Measurements from ENCODE around the gene PRAMEF1. TPM values are rescaled to one million over a fixed set of nuclear protein-coding genes. Genes with fewer than 3 reads are reported as not detected.

PRAMEF1 gene
- total RNA-seq, 1 donor from 2014 or later, result not detected

GRCh38 chr1:12761781-12762180 is 29.4 kb upstream of the PRAMEF1 start:
- Mint-ChIP-seq H3K27ac (ENCODE audit: unreplicated experiment) (no peak overlapping the region), H3K27me3 (ENCODE audit: unreplicated experiment) (peaks cover 2% of the 10 kb centered on the region), H3K4me3 (ENCODE audit: unreplicated experiment) (no peak overlapping the region), H3K9me3 (ENCODE audit: unreplicated experiment) (no peaks in the 10 kb centered on the region), H3K4me1 (ENCODE audit: unreplicated experiment) (no peaks in the 10 kb centered on the region), H3K36me3 (ENCODE audit: low read depth, unreplicated experiment) (no peaks in the 10 kb centered on the region)
- TF ChIP-seq CTCF (IDR thresholded peaks at IDR 0.05; ENCODE audit: unreplicated experiment), result no peak
- no peak for DNase-seq (ENCODE audit: low spot score)

- no peaks in the 10 kb centered on the region for H3K36me3 Mint-ChIP-seq (ENCODE audit: low read depth, unreplicated experiment)
- H3K9me3 Mint-ChIP-seq (ENCODE audit: unreplicated experiment), result no peaks in the 10 kb centered on the region
- H3K27ac Mint-ChIP-seq (ENCODE audit: unreplicated experiment), result no peak overlapping the region
- H3K4me3 Mint-ChIP-seq (ENCODE audit: unreplicated experiment), result no peak overlapping the region
- H3K27me3 Mint-ChIP-seq (ENCODE audit: unreplicated experiment), result peaks cover 2% of the 10 kb centered on the region
- no peak for DNase-seq (ENCODE audit: low spot score)
- no peak for TF ChIP-seq CTCF (IDR thresholded peaks at IDR 0.05; ENCODE audit: unreplicated experiment)
- no peaks in the 10 kb centered on the region for H3K4me1 Mint-ChIP-seq (ENCODE audit: unreplicated experiment)
These were observed 28.4 kb upstream of the PRAMEF1 start for GRCh38 chr1:12762766-12763165.

GRCh38 chr1:12763479-12763878 is 27.7 kb upstream of the PRAMEF1 start:
- H3K4me1 Mint-ChIP-seq (ENCODE audit: unreplicated experiment), result no peaks in the 10 kb centered on the region
- no peaks in the 10 kb centered on the region for H3K36me3 Mint-ChIP-seq (ENCODE audit: low read depth, unreplicated experiment)
- TF ChIP-seq CTCF (IDR thresholded peaks at IDR 0.05; ENCODE audit: unreplicated experiment), result no peak
- no peak overlapping the region for H3K27ac Mint-ChIP-seq (ENCODE audit: unreplicated experiment)
- H3K9me3 Mint-ChIP-seq (ENCODE audit: unreplicated experiment), result no peaks in the 10 kb centered on the region
- DNase-seq (ENCODE audit: low spot score), result no peak
- H3K4me3 Mint-ChIP-seq (ENCODE audit: unreplicated experiment), result no peak overlapping the region
- H3K27me3 Mint-ChIP-seq (ENCODE audit: unreplicated experiment), result no peaks in the 10 kb centered on the region

- Mint-ChIP-seq H3K4me3 (ENCODE audit: unreplicated experiment) (no peak overlapping the region), H3K27me3 (ENCODE audit: unreplicated experiment) (no peaks in the 10 kb centered on the region), H3K4me1 (ENCODE audit: unreplicated experiment) (no peaks in the 10 kb centered on the region), H3K27ac (ENCODE audit: unreplicated experiment) (no peak overlapping the region), H3K36me3 (ENCODE audit: low read depth, unreplicated experiment) (no peaks in the 10 kb centered on the region), H3K9me3 (ENCODE audit: unreplicated experiment) (no peaks in the 10 kb centered on the region)
- DNase-seq (ENCODE audit: low spot score), result no peak
- no peak for TF ChIP-seq CTCF (IDR thresholded peaks at IDR 0.05; ENCODE audit: unreplicated experiment)
These were observed 27.2 kb upstream of the PRAMEF1 start for GRCh38 chr1:12764016-12764415.

- Mint-ChIP-seq H3K9me3 (ENCODE audit: unreplicated experiment) (peaks cover 4% of the 10 kb centered on the region), H3K4me3 (ENCODE audit: unreplicated experiment) (no peak overlapping the region), H3K27me3 (ENCODE audit: unreplicated experiment) (peaks cover 5% of the 10 kb centered on the region), H3K4me1 (ENCODE audit: unreplicated experiment) (no peaks in the 10 kb centered on the region), H3K27ac (ENCODE audit: unreplicated experiment) (no peak overlapping the region), H3K36me3 (ENCODE audit: low read depth, unreplicated experiment) (no peaks in the 10 kb centered on the region)
- TF ChIP-seq CTCF (IDR thresholded peaks at IDR 0.05; ENCODE audit: unreplicated experiment), result no peak
- DNase-seq (ENCODE audit: low spot score), result no peak
These were observed 22.2 kb upstream of the PRAMEF1 start for GRCh38 chr1:12769031-12769430.

Data from endothelial cell (in vitro differentiated cells).